SK-N-SH (cell line): ENCODE measurements around the gene SRCIN1. TPM values are rescaled to one million over a fixed set of nuclear protein-coding genes. Genes with fewer than 3 reads are reported as not detected.

Experiments
- CTCF ChIA-PET: fragments of 300-600, 350-600 bp; formaldehyde crosslinking; extraction: SDS; loops from one replicate; lab custom pipeline; 2021; lab: Yijun Ruan, JAX
- POLR2A ChIA-PET: fragments of 350-600 bp; sonication (Branson Sonifier 250); formaldehyde crosslinking; extraction: SDS; loops from one replicate; lab custom pipeline; 2020; ENCODE audit warnings: antibody characterized with exemption, inconsistent platforms; lab: Yijun Ruan, JAX
- DNase-seq: peaks from one replicate; pipeline ENCODE4 v3.0.0; 2012
- H2AFZ ChIP-seq: fragments of 200-600 bp; sonication (generic); 2 replicates; pipeline ENCODE4 v1.8.1; 2016; ENCODE audit warnings: antibody characterized with exemption, mild to moderate bottlenecking, low read depth
- H3F3A ChIP-seq: fragments of 200-600 bp; sonication (generic); replicated peaks from 2 replicates; pipeline ENCODE3; 2016; ENCODE audit warnings: antibody characterized with exemption, mild to moderate bottlenecking; ENCODE audit not compliant: insufficient read depth
- H3K27ac ChIP-seq, 2 experiments: fragments of 200-500 bp in 1 of 2; fragments of 200-600 bp in 1 of 2; sonication (Bioruptor generic) in 1 of 2; sonication (generic), shearing (Covaris generic) in 1 of 2; 2 replicates each; pipeline versions ENCODE4 v1.5.1 to v1.6.1; 2014 to 2016; ENCODE audit warnings: low read depth in 2 of 2, inconsistent platforms in 1 of 2, low read length in 1 of 2, mild to moderate bottlenecking in 1 of 2, mixed read lengths in 1 of 2
- H3K27me3 ChIP-seq: fragments of 200-600 bp; sonication (generic), shearing (Covaris generic); 2 replicates; pipeline ENCODE4 v1.6.1; 2016; ENCODE audit warnings: mixed run types; ENCODE audit not compliant: insufficient read depth
- H3K36me3 ChIP-seq, 2 experiments: fragments of 200-500 bp in 1 of 2; fragments of 200-600 bp in 1 of 2; sonication (Bioruptor generic) in 1 of 2; sonication (generic) in 1 of 2; replicated peaks in 1 of 2; 2 replicates each; pipeline versions ENCODE3 to v1.5.1; 2014 to 2016; ENCODE audit warnings: low read length in 1 of 2, mild to moderate bottlenecking in 1 of 2; ENCODE audit not compliant: insufficient read depth in 2 of 2, control insufficient read depth in 1 of 2
- H3K4me1 ChIP-seq, 2 experiments: fragments of 200-500 bp in 1 of 2; fragments of 200-600 bp in 1 of 2; sonication (Bioruptor generic) in 1 of 2; sonication (generic), shearing (Covaris generic) in 1 of 2; 2 replicates each; pipeline versions ENCODE4 v1.5.1 to v1.6.1; 2014 to 2016; ENCODE audit warnings: low read depth in 1 of 2, low read length in 1 of 2, mixed run types in 1 of 2; ENCODE audit not compliant: insufficient read depth in 2 of 2, control insufficient read depth in 1 of 2
- H3K4me2 ChIP-seq: fragments of 200-600 bp; sonication (generic), shearing (Covaris generic); 2 replicates; pipeline ENCODE4 v1.6.1; 2017; ENCODE audit warnings: mixed run types
- H3K4me3 ChIP-seq, 2 experiments: fragments of 200-500 bp in 1 of 2; fragments of 200-600 bp in 1 of 2; sonication (Bioruptor generic) in 1 of 2; sonication (generic), shearing (Covaris generic) in 1 of 2; 2 replicates each; pipeline versions ENCODE4 v1.5.1 to v1.8.1; 2014 to 2016; ENCODE audit warnings: low read depth in 2 of 2, inconsistent platforms in 1 of 2, low read length in 1 of 2, mild to moderate bottlenecking in 1 of 2, mixed read lengths in 1 of 2, moderate library complexity in 1 of 2
- H3K79me2 ChIP-seq: fragments of 200-600 bp; sonication (generic); 2 replicates; pipeline ENCODE4 v1.8.1; 2017; ENCODE audit warnings: mild to moderate bottlenecking; ENCODE audit not compliant: insufficient read depth
- H3K9ac ChIP-seq: fragments of 200-600 bp; sonication (generic); 2 replicates; pipeline ENCODE4 v1.6.1; 2017; ENCODE audit warnings: mixed run types
- H3K9me2 ChIP-seq: fragments of 200-600 bp; sonication (generic); 2 replicates; pipeline ENCODE4 v1.6.1; 2017; ENCODE audit warnings: mixed run types
- H3K9me3 ChIP-seq: fragments of 200-600 bp; sonication (generic); 2 replicates; pipeline ENCODE4 v1.6.1; 2017; ENCODE audit warnings: mixed run types, mild to moderate bottlenecking, moderate library complexity
- H4K20me1 ChIP-seq: fragments of 200-600 bp; sonication (generic); 2 replicates; pipeline ENCODE4 v1.6.1; 2017; ENCODE audit warnings: mild to moderate bottlenecking, mixed run types; ENCODE audit not compliant: insufficient read depth
- CHD2 ChIP-seq: fragments of 150-350 bp; IDR thresholded peaks from 2 replicates; pipeline ENCODE4 v1.6.1; 2018; ENCODE audit warnings: low read length; ENCODE audit not compliant: partially characterized antibody
- EP300 ChIP-seq, 2 experiments: IDR thresholded peaks; 2 replicates each; pipeline versions ENCODE4 v1.4.0 to v1.6.1; 2012; ENCODE audit warnings: borderline replicate concordance in 1 of 2, low read depth in 1 of 2, low read length in 1 of 2
- EZH2phosphoT487 ChIP-seq: fragments of 200-600 bp; sonication (generic); IDR thresholded peaks from 2 replicates; pipeline ENCODE4 v1.6.1; 2017; ENCODE audit warnings: low read depth, mixed run types, mild to moderate bottlenecking, antibody characterized with exemption, moderate library complexity, borderline replicate concordance
- FOSL2 ChIP-seq: IDR thresholded peaks from 2 replicates; pipeline ENCODE4 v1.4.0; 2012; ENCODE audit warnings: low read depth, mild to moderate bottlenecking, moderate library complexity, borderline replicate concordance
- FOXJ3 ChIP-seq: sonication (generic); formaldehyde crosslinking; IDR thresholded peaks from 2 replicates; pipeline ENCODE4 v1.5.1; 2020; ENCODE audit warnings: mild to moderate bottlenecking, missing genetic modification reagents
- GABPA ChIP-seq: IDR thresholded peaks from 2 replicates; pipeline ENCODE4 v1.4.0; 2012; ENCODE audit warnings: low read depth, mild to moderate bottlenecking
- JUND ChIP-seq: IDR thresholded peaks from 2 replicates; pipeline ENCODE4 v1.4.0; 2012
- MEF2A ChIP-seq: IDR thresholded peaks from 2 replicates; pipeline ENCODE4 v1.4.0; 2012; ENCODE audit warnings: low read depth, borderline replicate concordance
- NRF1 ChIP-seq: IDR thresholded peaks from 2 replicates; pipeline ENCODE4 v1.6.1; 2012; ENCODE audit warnings: low read depth, mild to moderate bottlenecking, low read length
- POLR2AphosphoS5 ChIP-seq: IDR thresholded peaks from 2 replicates; pipeline ENCODE4 v1.6.1; 2012; ENCODE audit warnings: low read depth, low read length
- RCOR1 ChIP-seq: fragments of 150-350 bp; IDR thresholded peaks from 2 replicates; pipeline ENCODE4 v1.6.1; 2017; ENCODE audit warnings: antibody characterized with exemption, low read length
- SIN3A ChIP-seq: IDR thresholded peaks from 2 replicates; pipeline ENCODE4 v1.6.1; 2012; ENCODE audit warnings: low read depth, mild to moderate bottlenecking, low read length, moderate library complexity, borderline replicate concordance
- SMC3 ChIP-seq: IDR thresholded peaks from 2 replicates; pipeline ENCODE4 v1.6.1; 2012; ENCODE audit warnings: low read depth, low read length, improper control_type of control experiment
- TAF1 ChIP-seq: IDR thresholded peaks from 2 replicates; pipeline ENCODE4 v1.6.1; 2012; ENCODE audit warnings: low read depth, mild to moderate bottlenecking, low read length, moderate library complexity, borderline replicate concordance
- TCF12 ChIP-seq: IDR thresholded peaks from 2 replicates; pipeline ENCODE4 v1.4.0; 2012
- USF2 ChIP-seq: fragments of 150-350 bp; IDR thresholded peaks from 2 replicates; pipeline ENCODE4 v1.6.1; 2017; ENCODE audit warnings: antibody characterized with exemption, low read length, low read depth, borderline replicate concordance
- WGBS: methylation state at CpG from one replicate; pipeline ENCODE4 v1.1.6; 2017; ENCODE audit warnings: low lambda C conversion rate; 5-methylcytosine and 5-hydroxymethylcytosine counted together
- polyA plus RNA-seq, 3 experiments: library from polyadenylated mRNA; depleted of rRNA; stranded (reverse); fragments of >200 nt; gene quantifications; 2 replicates each; pipeline ENCODE4 v1.2.3, GENCODE V29; 2012
- TF ChIP-seq, protein P1 (sequence below): IDR thresholded peaks from 2 replicates; pipeline ENCODE4 v1.4.0; 2012; ENCODE audit warnings: low read depth, borderline replicate concordance
- TF ChIP-seq, protein P2 (sequence below): fragments of 200-600 bp; sonication (generic); IDR thresholded peaks from 2 replicates; pipeline ENCODE4 v1.6.1; 2017; ENCODE audit warnings: antibody characterized with exemption, mild to moderate bottlenecking, moderate library complexity

The SRCIN1 gene
- polyA plus RNA-seq, 1 of the 3 experiments (the other 2 are of a cell fraction): 1.0 TPM

- TF ChIP-seq, protein P1, sequence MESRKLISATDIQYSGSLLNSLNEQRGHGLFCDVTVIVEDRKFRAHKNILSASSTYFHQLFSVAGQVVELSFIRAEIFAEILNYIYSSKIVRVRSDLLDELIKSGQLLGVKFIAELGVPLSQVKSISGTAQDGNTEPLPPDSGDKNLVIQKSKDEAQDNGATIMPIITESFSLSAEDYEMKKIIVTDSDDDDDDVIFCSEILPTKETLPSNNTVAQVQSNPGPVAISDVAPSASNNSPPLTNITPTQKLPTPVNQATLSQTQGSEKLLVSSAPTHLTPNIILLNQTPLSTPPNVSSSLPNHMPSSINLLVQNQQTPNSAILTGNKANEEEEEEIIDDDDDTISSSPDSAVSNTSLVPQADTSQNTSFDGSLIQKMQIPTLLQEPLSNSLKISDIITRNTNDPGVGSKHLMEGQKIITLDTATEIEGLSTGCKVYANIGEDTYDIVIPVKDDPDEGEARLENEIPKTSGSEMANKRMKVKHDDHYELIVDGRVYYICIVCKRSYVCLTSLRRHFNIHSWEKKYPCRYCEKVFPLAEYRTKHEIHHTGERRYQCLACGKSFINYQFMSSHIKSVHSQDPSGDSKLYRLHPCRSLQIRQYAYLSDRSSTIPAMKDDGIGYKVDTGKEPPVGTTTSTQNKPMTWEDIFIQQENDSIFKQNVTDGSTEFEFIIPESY: no peak
- TF ChIP-seq EP300 (IDR thresholded peaks at IDR 0.05; ENCODE audit: borderline replicate concordance in 1 of 2, low read depth in 1 of 2, low read length in 1 of 2): no peak
- no peak for TF ChIP-seq POLR2AphosphoS5
- TF ChIP-seq SMC3: no peak
Measured at GRCh38 chr17:38609280-38610031, 3.7 kb upstream of the SRCIN1 start (continued).

DNA sequence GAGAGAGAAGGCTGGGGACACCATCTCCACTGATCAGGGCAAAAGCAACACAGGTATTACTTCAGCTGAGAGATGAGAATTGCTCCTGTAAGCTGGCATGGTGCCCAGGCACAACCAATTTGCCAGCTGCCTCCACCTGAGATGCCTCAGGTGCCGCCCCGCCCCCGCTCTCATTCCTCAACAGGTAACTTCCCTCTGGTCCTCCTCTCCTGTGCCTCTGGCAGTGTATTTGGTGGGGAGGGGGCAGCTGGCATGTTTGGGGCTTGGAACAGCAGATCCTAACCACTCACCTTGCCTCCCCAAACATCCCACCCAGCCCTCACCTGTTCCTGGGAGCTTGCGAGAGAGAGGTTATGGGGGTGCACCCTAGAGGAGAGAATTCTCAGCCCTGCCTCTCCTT lies 2.9 kb upstream of the SRCIN1 start:
- H3K9ac ChIP-seq: no peak overlapping the region
- ChIA-PET CTCF (interaction anchor here (0.7 to 15.4 kb wide), 9 partner anchors 22 to 158 kb away, joined by 3 to 232 read pairs (median 25); no protein-coding TSS in a partner anchor), POLR2A (no interaction called here)
- H2AFZ ChIP-seq: no peak overlapping the region
- H4K20me1 ChIP-seq: no peaks in the 10 kb centered on the region
- H3K4me1 ChIP-seq: peaks cover 0 to 32% of the 10 kb centered on the region in 2 experiments; a peak in 1 of 4 replicates
- H3K79me2 ChIP-seq: no peaks in the 10 kb centered on the region
- H3F3A ChIP-seq: peaks cover 4% of the 10 kb centered on the region
- WGBS: 90% methylated on average over 3 of the region's 4 CpGs
- DNase-seq: no peak
- no peak overlapping the region for H3K4me2 ChIP-seq
- no peaks in the 10 kb centered on the region for H3K9me3 ChIP-seq
- H3K27me3 ChIP-seq: no peaks in the 10 kb centered on the region; the same call in none of the 2 replicates
- no peaks in the 10 kb centered on the region for H3K9me2 ChIP-seq
- TF ChIP-seq FOXJ3 (CRISPR knock-in tag) (no peak), TAF1 (no peak), POLR2AphosphoS5 (no peak), EZH2phosphoT487 (no peak), USF2 (no peak), GABPA (no peak), FOSL2 (no peak), TCF12 (no peak), SMC3 (no peak), NRF1 (no peak), CHD2 (no peak), MEF2A (no peak), RCOR1 (no peak), JUND (no peak), SIN3A (no peak)
- TF ChIP-seq, protein P1: no peak
- TF ChIP-seq, protein P2, sequence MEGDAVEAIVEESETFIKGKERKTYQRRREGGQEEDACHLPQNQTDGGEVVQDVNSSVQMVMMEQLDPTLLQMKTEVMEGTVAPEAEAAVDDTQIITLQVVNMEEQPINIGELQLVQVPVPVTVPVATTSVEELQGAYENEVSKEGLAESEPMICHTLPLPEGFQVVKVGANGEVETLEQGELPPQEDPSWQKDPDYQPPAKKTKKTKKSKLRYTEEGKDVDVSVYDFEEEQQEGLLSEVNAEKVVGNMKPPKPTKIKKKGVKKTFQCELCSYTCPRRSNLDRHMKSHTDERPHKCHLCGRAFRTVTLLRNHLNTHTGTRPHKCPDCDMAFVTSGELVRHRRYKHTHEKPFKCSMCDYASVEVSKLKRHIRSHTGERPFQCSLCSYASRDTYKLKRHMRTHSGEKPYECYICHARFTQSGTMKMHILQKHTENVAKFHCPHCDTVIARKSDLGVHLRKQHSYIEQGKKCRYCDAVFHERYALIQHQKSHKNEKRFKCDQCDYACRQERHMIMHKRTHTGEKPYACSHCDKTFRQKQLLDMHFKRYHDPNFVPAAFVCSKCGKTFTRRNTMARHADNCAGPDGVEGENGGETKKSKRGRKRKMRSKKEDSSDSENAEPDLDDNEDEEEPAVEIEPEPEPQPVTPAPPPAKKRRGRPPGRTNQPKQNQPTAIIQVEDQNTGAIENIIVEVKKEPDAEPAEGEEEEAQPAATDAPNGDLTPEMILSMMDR: no peak
- no peaks in the 10 kb centered on the region for H3K36me3 ChIP-seq
- no peak overlapping the region for H3K27ac ChIP-seq
- no peak overlapping the region for H3K4me3 ChIP-seq
